ENCODE data around the gene ZNF835. TPM values are rescaled to one million over a fixed set of nuclear protein-coding genes. Genes with fewer than 3 reads are reported as not detected.

ZNF835 gene
- total and polyA plus RNA-seq, 10 of the 15 experiments (the other 5 are each of a cell fraction or from before 2014, with no cell fraction given) = not detected

DNA sequence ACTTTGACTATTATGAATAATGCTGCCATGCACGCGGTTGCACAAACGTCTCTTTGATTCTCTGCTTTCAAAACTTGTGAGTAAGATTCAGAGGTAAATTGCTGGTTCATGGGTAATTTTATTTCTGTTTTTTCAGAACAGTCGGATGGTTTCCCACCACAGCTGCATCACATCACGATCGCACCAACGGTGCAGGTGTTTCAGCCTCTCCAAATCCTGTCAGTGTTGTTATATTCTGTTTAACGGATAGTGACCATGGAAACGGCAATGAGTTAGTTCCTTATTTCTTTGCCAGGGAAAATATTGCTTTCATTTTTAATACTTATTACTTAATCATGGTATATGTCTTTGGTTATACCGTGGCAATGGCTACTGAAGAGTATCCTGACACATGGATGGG lies 19.1 kb upstream of the ZNF835 start (continued):
- no peak for TF ChIP-seq BCL3 (IDR thresholded peaks at IDR 0.05; ENCODE audit: borderline replicate concordance, insufficient read depth, low read depth, low read length, poor library complexity, severe bottlenecking)

- RAD21 ChIA-PET (ENCODE audit: unreplicated experiment) = no interaction called here
- Histone ChIP-seq H3K4me3 (no peak overlapping the region), H3K27ac (ENCODE audit: control insufficient read depth, insufficient read depth) (no peak overlapping the region), H3K4me1 (ENCODE audit: control insufficient read depth, insufficient read depth, low read length) (no peaks in the 10 kb centered on the region), H3K79me2 (ENCODE audit: control insufficient read depth, insufficient read depth, low read length) (no peaks in the 10 kb centered on the region), H3K9me3 (replicated peaks; ENCODE audit: control insufficient read depth, insufficient read depth, low read length) (no peaks in the 10 kb centered on the region; the same call in 1 of the 3 replicates), H3K36me3 (ENCODE audit: control insufficient read depth in 2 of 2, insufficient read depth in 2 of 2, low read length in 1 of 2) (no peaks in the 10 kb centered on the region), H2AFZ (ENCODE audit: control insufficient read depth, low read depth, low read length) (no peak overlapping the region), H3K27me3 (replicated peaks in 1 of 2; ENCODE audit: control insufficient read depth in 2 of 2, insufficient read depth in 2 of 2, low read length in 1 of 2) (no peaks in the 10 kb centered on the region), H4K20me1 (ENCODE audit: control insufficient read depth, insufficient read depth) (no peaks in the 10 kb centered on the region), H3K9ac (ENCODE audit: control insufficient read depth, insufficient read depth, low read length) (no peak overlapping the region), H3K4me2 (ENCODE audit: control insufficient read depth, insufficient read depth) (no peak overlapping the region)
- CTCF ChIA-PET = no interaction called here
- 41% methylated on average over 10 of the region's 10 CpGs for whole genome bisulfite sequencing (ENCODE audit: insufficient coverage, insufficient replicate concordance, low lambda C conversion rate, missing lambda C conversion rate)
- DNase-seq (ENCODE audit: low read depth, low spot score) = no peak
- BruUV-seq (replicated peaks) = no TSS peak
- SMC1A ChIA-PET (ENCODE audit: uncharacterized antibody, unreplicated experiment) = no interaction called here
- intact Hi-C loops (cut with micrococcal nuclease; ENCODE audit: unreplicated experiment) = no loop called here
- POLR2A ChIA-PET = no interaction called here
- in situ Hi-C loops (cut with MboI) = no loop called here
- FAIRE-seq = no peak
- ATAC-seq = no peak
- TF ChIP-seq TCF12 (IDR thresholded peaks at IDR 0.05; ENCODE audit: low read depth, low read length) (no peak), ZZZ3 (IDR thresholded peaks at IDR 0.05; ENCODE audit: control insufficient read depth, insufficient read length, low read depth) (no peak), ESRRA (IDR thresholded peaks at IDR 0.05; ENCODE audit: low read length) (no peak), REST (IDR thresholded peaks at IDR 0.05; ENCODE audit: low read depth, low read length) (no peak), MEF2A (IDR thresholded peaks at IDR 0.05; ENCODE audit: insufficient read depth, low read depth, low read length) (no peak), JUND (IDR thresholded peaks at IDR 0.05; ENCODE audit: low read depth, low read length) (no peak), GABPA (IDR thresholded peaks at IDR 0.05; ENCODE audit: low read depth) (no peak), POLR2AphosphoS5 (IDR thresholded peaks at IDR 0.05; ENCODE audit: low read length) (no peak), SIX5 (IDR thresholded peaks at IDR 0.05; ENCODE audit: low read depth, low read length, severe bottlenecking) (no peak), MTA2 (IDR thresholded peaks at IDR 0.05; ENCODE audit: low read depth) (no peak), JUNB (IDR thresholded peaks at IDR 0.05) (no peak), YBX1 (IDR thresholded peaks at IDR 0.05) (no peak)
- TF ChIP-seq, protein P1, sequence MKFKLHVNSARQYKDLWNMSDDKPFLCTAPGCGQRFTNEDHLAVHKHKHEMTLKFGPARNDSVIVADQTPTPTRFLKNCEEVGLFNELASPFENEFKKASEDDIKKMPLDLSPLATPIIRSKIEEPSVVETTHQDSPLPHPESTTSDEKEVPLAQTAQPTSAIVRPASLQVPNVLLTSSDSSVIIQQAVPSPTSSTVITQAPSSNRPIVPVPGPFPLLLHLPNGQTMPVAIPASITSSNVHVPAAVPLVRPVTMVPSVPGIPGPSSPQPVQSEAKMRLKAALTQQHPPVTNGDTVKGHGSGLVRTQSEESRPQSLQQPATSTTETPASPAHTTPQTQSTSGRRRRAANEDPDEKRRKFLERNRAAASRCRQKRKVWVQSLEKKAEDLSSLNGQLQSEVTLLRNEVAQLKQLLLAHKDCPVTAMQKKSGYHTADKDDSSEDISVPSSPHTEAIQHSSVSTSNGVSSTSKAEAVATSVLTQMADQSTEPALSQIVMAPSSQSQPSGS (IDR thresholded peaks at IDR 0.05; ENCODE audit: low read length) = no peak
- TF ChIP-seq, protein P2, sequence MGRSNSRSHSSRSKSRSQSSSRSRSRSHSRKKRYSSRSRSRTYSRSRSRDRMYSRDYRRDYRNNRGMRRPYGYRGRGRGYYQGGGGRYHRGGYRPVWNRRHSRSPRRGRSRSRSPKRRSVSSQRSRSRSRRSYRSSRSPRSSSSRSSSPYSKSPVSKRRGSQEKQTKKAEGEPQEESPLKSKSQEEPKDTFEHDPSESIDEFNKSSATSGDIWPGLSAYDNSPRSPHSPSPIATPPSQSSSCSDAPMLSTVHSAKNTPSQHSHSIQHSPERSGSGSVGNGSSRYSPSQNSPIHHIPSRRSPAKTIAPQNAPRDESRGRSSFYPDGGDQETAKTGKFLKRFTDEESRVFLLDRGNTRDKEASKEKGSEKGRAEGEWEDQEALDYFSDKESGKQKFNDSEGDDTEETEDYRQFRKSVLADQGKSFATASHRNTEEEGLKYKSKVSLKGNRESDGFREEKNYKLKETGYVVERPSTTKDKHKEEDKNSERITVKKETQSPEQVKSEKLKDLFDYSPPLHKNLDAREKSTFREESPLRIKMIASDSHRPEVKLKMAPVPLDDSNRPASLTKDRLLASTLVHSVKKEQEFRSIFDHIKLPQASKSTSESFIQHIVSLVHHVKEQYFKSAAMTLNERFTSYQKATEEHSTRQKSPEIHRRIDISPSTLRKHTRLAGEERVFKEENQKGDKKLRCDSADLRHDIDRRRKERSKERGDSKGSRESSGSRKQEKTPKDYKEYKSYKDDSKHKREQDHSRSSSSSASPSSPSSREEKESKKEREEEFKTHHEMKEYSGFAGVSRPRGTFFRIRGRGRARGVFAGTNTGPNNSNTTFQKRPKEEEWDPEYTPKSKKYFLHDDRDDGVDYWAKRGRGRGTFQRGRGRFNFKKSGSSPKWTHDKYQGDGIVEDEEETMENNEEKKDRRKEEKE (IDR thresholded peaks at IDR 0.05) = no peak
Observed at GRCh38 chr19:56689198-56689597, 17.6 kb upstream of the ZNF835 start.

Measured in GM12878 (cell line).